Measurements from ENCODE around the gene ARSB. TPM values are rescaled to one million over a fixed set of nuclear protein-coding genes. Genes with fewer than 3 reads are reported as not detected.

Gene ARSB
- total and polyA plus RNA-seq, 10 of the 15 experiments (the other 5 are each of a cell fraction or from before 2014, with no cell fraction given), result 1.2 to 8.2 (median 6.1) TPM

GRCh38 chr5:78887384-78888118 is 97.6 kb downstream of the ARSB start:
- Histone ChIP-seq H3K27me3 (replicated peaks in 1 of 2; ENCODE audit: control insufficient read depth in 2 of 2, insufficient read depth in 2 of 2, low read length in 1 of 2) (no peaks in the 10 kb centered on the region; a peak in 1 of 4 replicates), H3K9me3 (replicated peaks; ENCODE audit: control insufficient read depth, insufficient read depth, low read length) (no peaks in the 10 kb centered on the region; the same call in 2 of the 3 replicates), H3K4me3 (no peak overlapping the region), H3K27ac (ENCODE audit: control insufficient read depth, insufficient read depth) (peak overlapping the region; percentile 22; the same call in 1 of the 2 replicates), H3K4me1 (ENCODE audit: control insufficient read depth, insufficient read depth, low read length) (peaks cover 21% of the 10 kb centered on the region), H4K20me1 (ENCODE audit: control insufficient read depth, insufficient read depth) (no peaks in the 10 kb centered on the region), H3K4me2 (ENCODE audit: control insufficient read depth, insufficient read depth) (peak overlapping the region; percentile 45), H2AFZ (ENCODE audit: control insufficient read depth, low read depth, low read length) (no peak overlapping the region), H3K9ac (ENCODE audit: control insufficient read depth, insufficient read depth, low read length) (no peak overlapping the region), H3K79me2 (ENCODE audit: control insufficient read depth, insufficient read depth, low read length) (no peaks in the 10 kb centered on the region), H3K36me3 (ENCODE audit: control insufficient read depth in 2 of 2, insufficient read depth in 2 of 2, low read length in 1 of 2) (no peaks in the 10 kb centered on the region)
- intact Hi-C loops (cut with micrococcal nuclease; ENCODE audit: unreplicated experiment), result loop anchor here (1.0 to 10.0 kb wide), 6 partner anchors 53 to 415 kb away; partner anchors contain the start of gene LHFPL2
- POLR2A ChIA-PET, result no interaction called here
- BruUV-seq (replicated peaks), result no TSS peak
- DNase-seq (ENCODE audit: low read depth, low spot score), result peak; percentile 78
- peak; percentile 99 for ATAC-seq
- peak; percentile 92 for FAIRE-seq
- SMC1A ChIA-PET (ENCODE audit: uncharacterized antibody, unreplicated experiment), result interaction anchor here (0.6 to 3.1 kb wide), 16 partner anchors 10 to 670 kb away, joined by 3 to 17 read pairs (median 3); no protein-coding TSS in a partner anchor
- RAD21 ChIA-PET (ENCODE audit: unreplicated experiment), result interaction anchor here (0.6 to 2.3 kb wide), 6 partner anchors 12 to 350 kb away, joined by 3 to 5 read pairs (median 3); no protein-coding TSS in a partner anchor
- WGBS (ENCODE audit: insufficient coverage, insufficient replicate concordance, low lambda C conversion rate, missing lambda C conversion rate), result 4% methylated on average over 6 of the region's 6 CpGs
- in situ Hi-C loops (cut with MboI), result loop anchor here (5.0 kb wide), 1 partner anchor 130 kb away; no protein-coding TSS in a partner anchor
- CTCF ChIA-PET, result interaction anchor here (0.8 to 6.6 kb wide), 12 partner anchors 12 to 566 kb away, joined by 3 to 55 read pairs (median 4); no protein-coding TSS in a partner anchor
- TF ChIP-seq FOS (IDR thresholded peaks at IDR 0.05; ENCODE audit: borderline replicate concordance, extremely low read depth, insufficient read length), result no peak
- 0 out of 2 replicates have a peak, but pooled peaks have one; percentile 44 for TF ChIP-seq CREB1 (IDR thresholded peaks at IDR 0.05; ENCODE audit: low read depth)
- TF ChIP-seq KLF5 (IDR thresholded peaks at IDR 0.05; ENCODE audit: partially characterized antibody), result no peak
- TF ChIP-seq ZNF24 (IDR thresholded peaks at IDR 0.05), result no peak
- TF ChIP-seq, protein P1, sequence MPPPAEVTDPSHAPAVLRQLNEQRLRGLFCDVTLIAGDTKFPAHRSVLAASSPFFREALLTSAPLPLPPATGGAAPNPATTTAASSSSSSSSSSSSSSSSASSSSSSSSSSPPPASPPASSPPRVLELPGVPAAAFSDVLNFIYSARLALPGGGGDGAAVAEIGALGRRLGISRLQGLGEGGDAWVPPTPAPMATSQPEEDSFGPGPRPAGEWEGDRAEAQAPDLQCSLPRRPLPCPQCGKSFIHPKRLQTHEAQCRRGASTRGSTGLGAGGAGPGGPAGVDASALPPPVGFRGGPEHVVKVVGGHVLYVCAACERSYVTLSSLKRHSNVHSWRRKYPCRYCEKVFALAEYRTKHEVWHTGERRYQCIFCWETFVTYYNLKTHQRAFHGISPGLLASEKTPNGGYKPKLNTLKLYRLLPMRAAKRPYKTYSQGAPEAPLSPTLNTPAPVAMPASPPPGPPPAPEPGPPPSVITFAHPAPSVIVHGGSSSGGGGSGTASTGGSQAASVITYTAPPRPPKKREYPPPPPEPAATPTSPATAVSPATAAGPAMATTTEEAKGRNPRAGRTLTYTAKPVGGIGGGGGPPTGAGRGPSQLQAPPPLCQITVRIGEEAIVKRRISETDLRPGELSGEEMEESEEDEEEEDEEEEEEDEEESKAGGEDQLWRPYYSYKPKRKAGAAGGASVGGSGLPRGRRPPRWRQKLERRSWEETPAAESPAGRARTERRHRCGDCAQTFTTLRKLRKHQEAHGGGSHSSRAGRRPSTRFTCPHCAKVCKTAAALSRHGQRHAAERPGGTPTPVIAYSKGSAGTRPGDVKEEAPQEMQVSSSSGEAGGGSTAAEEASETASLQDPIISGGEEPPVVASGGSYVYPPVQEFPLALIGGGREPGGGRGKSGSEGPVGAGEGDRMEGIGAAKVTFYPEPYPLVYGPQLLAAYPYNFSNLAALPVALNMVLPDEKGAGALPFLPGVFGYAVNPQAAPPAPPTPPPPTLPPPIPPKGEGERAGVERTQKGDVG (CRISPR knock-in tag; IDR thresholded peaks at IDR 0.05), result no peak
- TF ChIP-seq BCL11A (IDR thresholded peaks at IDR 0.05; ENCODE audit: low read depth, low read length), result peak; percentile 97
- TF ChIP-seq EED (IDR thresholded peaks at IDR 0.05; ENCODE audit: low read depth), result peak; percentile 99
- TF ChIP-seq BCL3 (IDR thresholded peaks at IDR 0.05; ENCODE audit: borderline replicate concordance, insufficient read depth, low read depth, low read length, poor library complexity, severe bottlenecking), result peak; percentile 66
- TF ChIP-seq GABPA (IDR thresholded peaks at IDR 0.05; ENCODE audit: low read depth), result peak; percentile 39; the same call in 1 of the 2 replicates
- TF ChIP-seq JUNB (IDR thresholded peaks at IDR 0.05), result peak; percentile 93
- peak; percentile 96 for TF ChIP-seq SPI1 (IDR thresholded peaks at IDR 0.05; ENCODE audit: borderline replicate concordance, insufficient read depth, low read depth, low read length)
- no peak for TF ChIP-seq ZNF217 (IDR thresholded peaks at IDR 0.05)
- TF ChIP-seq, protein P2, sequence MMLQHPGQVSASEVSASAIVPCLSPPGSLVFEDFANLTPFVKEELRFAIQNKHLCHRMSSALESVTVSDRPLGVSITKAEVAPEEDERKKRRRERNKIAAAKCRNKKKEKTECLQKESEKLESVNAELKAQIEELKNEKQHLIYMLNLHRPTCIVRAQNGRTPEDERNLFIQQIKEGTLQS (IDR thresholded peaks at IDR 0.05; ENCODE audit: borderline replicate concordance, extremely low read depth, low read depth, low read length), result no peak
- TF ChIP-seq IRF5 (IDR thresholded peaks at IDR 0.05; ENCODE audit: borderline replicate concordance), result no peak; the same call in 1 of the 2 replicates
- peak; percentile 94 for TF ChIP-seq FOXM1 (IDR thresholded peaks at IDR 0.05; ENCODE audit: low read depth, low read length)

All from GM12878 (cell line).